OCI-LY1 (cell line): ENCODE data around the gene PDE4D.

Experiments
- H2AFZ ChIP-seq: fragments of 200-600 bp; sonication (generic), shearing (Covaris generic); 2 replicates; pipeline ENCODE4 v1.6.0; 2014; ENCODE audit warnings: antibody characterized with exemption, mild to moderate bottlenecking, low read length
- H3F3A ChIP-seq: fragments of 200-600 bp; sonication (generic), shearing (Covaris generic); 2 replicates; pipeline ENCODE4 v1.6.0; 2014; ENCODE audit warnings: mild to moderate bottlenecking, antibody characterized with exemption, low read length, moderate library complexity; ENCODE audit not compliant: insufficient read depth
- H3K27ac ChIP-seq: fragments of 200-600 bp; sonication (generic); 2 replicates; pipeline ENCODE4 v1.5.1; 2014; ENCODE audit warnings: low read length, mixed run types, mild to moderate bottlenecking, low read depth; ENCODE audit not compliant: poor library complexity, severe bottlenecking
- H3K27me3 ChIP-seq: fragments of 200-600 bp; sonication (generic); 2 replicates; pipeline ENCODE4 v1.6.0; 2014; ENCODE audit warnings: antibody characterized with exemption, mild to moderate bottlenecking, low read length, moderate library complexity; ENCODE audit not compliant: insufficient read depth
- H3K36me3 ChIP-seq: fragments of 200-600 bp; sonication (generic); 2 replicates; pipeline ENCODE4 v1.6.1; 2014; ENCODE audit warnings: mild to moderate bottlenecking, antibody characterized with exemption, low read length, moderate library complexity, mixed read lengths; ENCODE audit not compliant: insufficient read depth
- H3K4me1 ChIP-seq: fragments of 200-600 bp; sonication (generic); 2 replicates; pipeline ENCODE4 v1.5.1; 2014; ENCODE audit warnings: mild to moderate bottlenecking, low read length, moderate library complexity; ENCODE audit not compliant: insufficient read depth, severe bottlenecking
- H3K4me2 ChIP-seq: fragments of 200-600 bp; sonication (generic), shearing (Covaris generic); 2 replicates; pipeline ENCODE4 v1.6.1; 2014; ENCODE audit warnings: low read length
- H3K4me3 ChIP-seq: fragments of 200-600 bp; sonication (generic); 2 replicates; pipeline ENCODE4 v1.5.1; 2014; ENCODE audit warnings: low read length, low read depth, mild to moderate bottlenecking, mixed read lengths; ENCODE audit not compliant: poor library complexity, severe bottlenecking
- H3K79me2 ChIP-seq: fragments of 200-600 bp; shearing (Covaris generic); 2 replicates; pipeline ENCODE4 v1.6.1; 2016; ENCODE audit warnings: mixed run types, low read length, mixed read lengths; ENCODE audit not compliant: insufficient read depth
- H3K9ac ChIP-seq: fragments of 200-600 bp; sonication (generic), shearing (Covaris generic); 2 replicates; pipeline ENCODE4 v1.6.1; 2014; ENCODE audit warnings: mild to moderate bottlenecking, low read length, mixed read lengths
- H3K9me2 ChIP-seq: fragments of 200-600 bp; sonication (generic), shearing (Covaris generic); 2 replicates; pipeline ENCODE4 v1.6.1; 2014; ENCODE audit warnings: low read depth, mild to moderate bottlenecking, low read length, mixed read lengths
- H3K9me3 ChIP-seq: fragments of 200-600 bp; shearing (Covaris generic); 2 replicates; pipeline ENCODE4 v1.6.1; 2014; ENCODE audit warnings: low read length, mixed read lengths
- H4K20me1 ChIP-seq: fragments of 200-600 bp; sonication (generic), shearing (Covaris generic); 2 replicates; pipeline ENCODE4 v1.6.0; 2016; ENCODE audit warnings: mild to moderate bottlenecking, low read length; ENCODE audit not compliant: insufficient read depth
- EZH2 ChIP-seq: fragments of 200-600 bp; sonication (generic), shearing (Covaris generic); IDR thresholded peaks from 2 replicates; pipeline ENCODE4 v1.8.0; 2017; ENCODE audit warnings: borderline replicate concordance, mixed run types, mild to moderate bottlenecking, antibody characterized with exemption, low read length, moderate library complexity, mixed read lengths
- TF ChIP-seq, protein P1 (sequence below): fragments of 200-600 bp; sonication (generic), shearing (Covaris generic); IDR thresholded peaks from 2 replicates; pipeline ENCODE4 v1.5.1; 2017; ENCODE audit warnings: mild to moderate bottlenecking, antibody characterized with exemption, low read length, moderate library complexity, mixed read lengths

PDE4D gene

DNA sequence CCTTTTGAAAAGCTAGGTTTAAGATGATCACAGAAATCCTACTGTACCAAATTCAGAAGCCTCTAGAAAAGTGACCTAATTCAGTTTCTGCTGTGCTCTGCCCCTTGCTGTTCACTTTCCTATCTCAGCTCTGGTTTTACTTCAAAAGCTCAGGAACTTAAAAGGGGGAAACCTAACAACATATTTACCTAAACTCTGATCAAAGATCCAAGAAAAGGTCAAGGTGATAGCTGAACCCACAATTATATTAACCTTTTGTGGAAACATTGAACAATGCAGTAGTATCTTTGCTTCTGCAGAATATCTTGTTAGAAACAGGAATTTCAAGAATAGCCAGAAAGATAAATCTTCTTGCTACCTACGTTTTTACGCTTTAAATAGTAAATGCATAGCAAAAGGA is 568.5 kb downstream of the PDE4D start:
- no peaks in the 10 kb centered on the region for H3K79me2 ChIP-seq
- H2AFZ ChIP-seq: no peak overlapping the region
- no peak overlapping the region for H3K27ac ChIP-seq
- H3K27me3 ChIP-seq: no peaks in the 10 kb centered on the region
- no peak overlapping the region for H3K9ac ChIP-seq
- H3K9me3 ChIP-seq: no peaks in the 10 kb centered on the region
- no peaks in the 10 kb centered on the region for H3K9me2 ChIP-seq
- H3K36me3 ChIP-seq: no peaks in the 10 kb centered on the region
- H3K4me2 ChIP-seq: no peak overlapping the region
- H3F3A ChIP-seq: no peaks in the 10 kb centered on the region
- H4K20me1 ChIP-seq: no peaks in the 10 kb centered on the region
- no peak for TF ChIP-seq EZH2
- TF ChIP-seq, protein P1, sequence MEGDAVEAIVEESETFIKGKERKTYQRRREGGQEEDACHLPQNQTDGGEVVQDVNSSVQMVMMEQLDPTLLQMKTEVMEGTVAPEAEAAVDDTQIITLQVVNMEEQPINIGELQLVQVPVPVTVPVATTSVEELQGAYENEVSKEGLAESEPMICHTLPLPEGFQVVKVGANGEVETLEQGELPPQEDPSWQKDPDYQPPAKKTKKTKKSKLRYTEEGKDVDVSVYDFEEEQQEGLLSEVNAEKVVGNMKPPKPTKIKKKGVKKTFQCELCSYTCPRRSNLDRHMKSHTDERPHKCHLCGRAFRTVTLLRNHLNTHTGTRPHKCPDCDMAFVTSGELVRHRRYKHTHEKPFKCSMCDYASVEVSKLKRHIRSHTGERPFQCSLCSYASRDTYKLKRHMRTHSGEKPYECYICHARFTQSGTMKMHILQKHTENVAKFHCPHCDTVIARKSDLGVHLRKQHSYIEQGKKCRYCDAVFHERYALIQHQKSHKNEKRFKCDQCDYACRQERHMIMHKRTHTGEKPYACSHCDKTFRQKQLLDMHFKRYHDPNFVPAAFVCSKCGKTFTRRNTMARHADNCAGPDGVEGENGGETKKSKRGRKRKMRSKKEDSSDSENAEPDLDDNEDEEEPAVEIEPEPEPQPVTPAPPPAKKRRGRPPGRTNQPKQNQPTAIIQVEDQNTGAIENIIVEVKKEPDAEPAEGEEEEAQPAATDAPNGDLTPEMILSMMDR: no peak
- no peak overlapping the region for H3K4me3 ChIP-seq
- H3K4me1 ChIP-seq: no peaks in the 10 kb centered on the region

DNA sequence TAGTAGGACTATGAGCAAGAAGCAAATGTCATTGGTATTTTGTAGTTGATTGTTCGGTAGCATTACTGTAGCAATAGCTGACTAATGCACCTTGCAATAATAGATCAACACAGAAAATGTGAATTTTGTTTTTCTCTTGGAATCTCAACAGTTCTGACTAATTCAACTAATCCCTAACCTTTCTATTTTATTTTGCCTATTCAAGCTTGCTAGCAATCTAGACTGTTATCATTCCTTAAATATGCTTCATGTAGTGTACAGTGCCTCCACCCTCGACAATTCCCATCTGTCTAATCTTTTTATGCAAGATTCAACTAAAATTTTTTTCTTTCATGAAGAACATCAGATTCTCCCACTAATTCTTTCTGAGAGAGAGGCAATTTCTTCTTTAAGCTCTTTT is 570.6 kb downstream of the PDE4D start:
- H3K4me3 ChIP-seq: no peak overlapping the region
- no peak overlapping the region for H2AFZ ChIP-seq
- no peaks in the 10 kb centered on the region for H3K79me2 ChIP-seq
- no peak overlapping the region for H3K4me2 ChIP-seq
- no peak overlapping the region for H3K9ac ChIP-seq
- H3K4me1 ChIP-seq: no peaks in the 10 kb centered on the region
- H3K9me3 ChIP-seq: no peaks in the 10 kb centered on the region
- no peaks in the 10 kb centered on the region for H3F3A ChIP-seq
- H4K20me1 ChIP-seq: no peaks in the 10 kb centered on the region
- no peaks in the 10 kb centered on the region for H3K9me2 ChIP-seq
- no peak for TF ChIP-seq EZH2
- TF ChIP-seq, protein P1: no peak
- H3K27me3 ChIP-seq: no peaks in the 10 kb centered on the region
- no peaks in the 10 kb centered on the region for H3K36me3 ChIP-seq
- H3K27ac ChIP-seq: no peak overlapping the region

DNA sequence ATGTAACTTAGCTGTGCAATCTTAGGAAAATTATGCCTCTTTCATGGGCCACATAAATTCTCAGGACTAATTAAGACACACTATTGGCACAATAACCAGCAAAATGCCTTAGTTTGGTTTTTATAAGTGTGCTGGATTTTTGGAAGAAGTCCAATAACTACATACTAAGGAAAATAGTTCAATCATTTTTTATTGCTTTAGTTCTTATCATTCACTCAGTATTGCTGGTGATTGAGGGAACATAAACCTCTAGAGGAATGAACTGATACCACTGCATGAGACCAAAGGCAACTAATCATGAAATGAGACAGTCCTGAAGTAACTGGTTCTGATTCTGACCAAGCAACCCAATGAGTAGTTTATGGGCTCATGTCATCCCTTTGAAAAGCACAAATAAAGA is 571.5 kb downstream of the PDE4D start:
- H3K36me3 ChIP-seq: no peaks in the 10 kb centered on the region
- H3K27ac ChIP-seq: no peak overlapping the region

More for the DNA sequence above, 571.5 kb downstream of the PDE4D start:
- H3K4me3 ChIP-seq: no peak overlapping the region
- no peaks in the 10 kb centered on the region for H3K27me3 ChIP-seq
- H3K9me3 ChIP-seq: no peaks in the 10 kb centered on the region
- no peak overlapping the region for H2AFZ ChIP-seq
- no peak overlapping the region for H3K9ac ChIP-seq
- H3K4me1 ChIP-seq: no peaks in the 10 kb centered on the region
- no peak for TF ChIP-seq EZH2
- TF ChIP-seq, protein P1: no peak
- no peaks in the 10 kb centered on the region for H3K9me2 ChIP-seq
- H3K4me2 ChIP-seq: no peak overlapping the region
- H3F3A ChIP-seq: no peaks in the 10 kb centered on the region
- H4K20me1 ChIP-seq: no peaks in the 10 kb centered on the region
- H3K79me2 ChIP-seq: no peaks in the 10 kb centered on the region
